WTC11 (cell line): ENCODE measurements around the gene BASP1. TPM values are rescaled to one million over a fixed set of nuclear protein-coding genes. Genes with fewer than 3 reads are reported as not detected.

Source experiments
- ATAC-seq: fragments of 200-7000 bp; cut with Tn5 transposase; 2 replicates; pipeline ENCODE4 v1.10.0; 2021; ENCODE audit warnings: mild to moderate bottlenecking, moderate library complexity
- CTCF ChIA-PET: fragments of 300-600 bp; sonication (Branson Sonifier 250); formaldehyde crosslinking; loops from one replicate; lab custom pipeline; 2021; ENCODE audit warnings: antibody characterized with exemption; lab: Charles Lee
- POLR2A ChIA-PET: fragments of 350-600 bp; sonication (Branson Sonifier 250); formaldehyde crosslinking; loops from one replicate; lab custom pipeline; 2021; ENCODE audit warnings: antibody characterized with exemption; lab: Charles Lee
- DNase-seq: peaks from one replicate; pipeline ENCODE4 v3.0.0; 2021; ENCODE audit warnings: low spot score
- H3K27ac Mint-ChIP-seq: 2 replicates; pipeline ENCODE4 v1.8.0; 2021; ENCODE audit warnings: mixed read lengths
- H3K27me3 Mint-ChIP-seq: 2 replicates; pipeline ENCODE4 v1.8.0; 2021; ENCODE audit warnings: low read depth, mild to moderate bottlenecking, moderate library complexity, mixed read lengths
- H3K36me3 Mint-ChIP-seq: 2 replicates; pipeline ENCODE4 v1.8.0; 2021; ENCODE audit warnings: mixed read lengths
- H3K4me1 Mint-ChIP-seq: 2 replicates; pipeline ENCODE4 v1.8.0; 2022; ENCODE audit warnings: mixed read lengths
- H3K4me3 Mint-ChIP-seq: 2 replicates; pipeline ENCODE4 v1.8.0; 2021; ENCODE audit warnings: mild to moderate bottlenecking, moderate library complexity, mixed read lengths
- H3K9me3 Mint-ChIP-seq: 2 replicates; pipeline ENCODE4 v1.8.0; 2021; ENCODE audit warnings: mixed read lengths
- ELF4 ChIP-seq: sonication (generic); formaldehyde crosslinking; IDR thresholded peaks from 2 replicates; pipeline ENCODE4 v1.8.1; 2022; ENCODE audit warnings: low read depth, mild to moderate bottlenecking, moderate library complexity, missing genetic modification reagents
- MXD4 ChIP-seq: fragments of 250-450 bp; sonication (Bioruptor Pico); IDR thresholded peaks from 2 replicates; pipeline ENCODE4 v1.8.0; 2021; ENCODE audit warnings: mild to moderate bottlenecking, moderate library complexity, borderline replicate concordance
- NFYB ChIP-seq: sonication (generic); formaldehyde crosslinking; conservative IDR thresholded peaks from 2 replicates; pipeline ENCODE4 v1.8.0; 2022; ENCODE audit warnings: low read depth, missing genetic modification reagents
- NR1H2 ChIP-seq: sonication (generic); formaldehyde crosslinking; IDR thresholded peaks from 2 replicates; pipeline ENCODE4 v1.9.0; 2021; ENCODE audit warnings: mild to moderate bottlenecking, moderate library complexity, missing genetic modification reagents
- OVOL2 ChIP-seq: fragments of 250-450 bp; sonication (Bioruptor Pico); IDR thresholded peaks from 2 replicates; pipeline ENCODE4 v1.9.0; 2021; ENCODE audit warnings: mild to moderate bottlenecking, borderline replicate concordance
- PRRX2 ChIP-seq: fragments of 250-450 bp; sonication (Bioruptor Pico); IDR thresholded peaks from 2 replicates; pipeline ENCODE4 v1.8.0; 2021; ENCODE audit warnings: mild to moderate bottlenecking
- SMAD3 ChIP-seq: sonication (generic); formaldehyde crosslinking; IDR thresholded peaks from 2 replicates; pipeline ENCODE4 v1.8.0; 2022; ENCODE audit warnings: missing genetic modification reagents, mild to moderate bottlenecking, borderline replicate concordance
- SOX15 ChIP-seq: fragments of 250-450 bp; sonication (Bioruptor Pico); IDR thresholded peaks from 2 replicates; pipeline ENCODE4 v1.9.0; 2021; ENCODE audit warnings: mild to moderate bottlenecking
- SP1 ChIP-seq: sonication (generic); formaldehyde crosslinking; conservative IDR thresholded peaks from 2 replicates; pipeline ENCODE4 v1.8.1; 2022; ENCODE audit warnings: missing genetic modification reagents
- total RNA-seq: library from RNA; stranded (reverse); gene quantifications from 3 replicates; pipeline ENCODE4 v1.2.3, GENCODE V29; 2021
- TF ChIP-seq, protein P1 (sequence below): fragments of 250-450 bp; sonication (Bioruptor Pico); IDR thresholded peaks from 2 replicates; pipeline ENCODE4 v1.9.0; 2021; ENCODE audit warnings: mild to moderate bottlenecking
- TF ChIP-seq, protein P2 (sequence below): sonication (generic); formaldehyde crosslinking; IDR thresholded peaks from 2 replicates; pipeline ENCODE4 v1.8.0; 2022; ENCODE audit warnings: mild to moderate bottlenecking, missing genetic modification reagents
- TF ChIP-seq, protein P3 (sequence below): fragments of 250-450 bp; sonication (Bioruptor Pico); IDR thresholded peaks from 2 replicates; pipeline ENCODE4 v1.8.0; 2021; ENCODE audit warnings: mild to moderate bottlenecking
- TF ChIP-seq, protein P4 (sequence below): sonication (generic); formaldehyde crosslinking; IDR thresholded peaks from 2 replicates; pipeline ENCODE4 v1.8.0; 2023; ENCODE audit warnings: missing genetic modification reagents, mild to moderate bottlenecking, borderline replicate concordance
- TF ChIP-seq, protein P5 (sequence below): sonication (generic); formaldehyde crosslinking; IDR thresholded peaks from 2 replicates; pipeline ENCODE4 v1.8.1; 2023; ENCODE audit warnings: mild to moderate bottlenecking, missing genetic modification reagents
- TF ChIP-seq, protein P6 (sequence below): sonication (generic); formaldehyde crosslinking; IDR thresholded peaks from 2 replicates; pipeline ENCODE4 v1.8.1; 2023; ENCODE audit warnings: mild to moderate bottlenecking, missing genetic modification reagents, moderate library complexity
- TF ChIP-seq, protein P7 (sequence below): sonication (generic); formaldehyde crosslinking; conservative IDR thresholded peaks from 2 replicates; pipeline ENCODE4 v1.8.1; 2023; ENCODE audit warnings: mild to moderate bottlenecking, low read depth, missing genetic modification reagents, moderate library complexity
- TF ChIP-seq, protein P8 (sequence below): sonication (generic); formaldehyde crosslinking; IDR thresholded peaks from 2 replicates; pipeline ENCODE4 v1.8.0; 2023; ENCODE audit warnings: missing genetic modification reagents
- TF ChIP-seq, protein P9 (sequence below): fragments of 250-450 bp; sonication (Bioruptor Pico); IDR thresholded peaks from 2 replicates; pipeline ENCODE4 v1.9.0; 2021; ENCODE audit warnings: mild to moderate bottlenecking
- TF ChIP-seq, protein P10 (sequence below): fragments of 250-450 bp; sonication (Bioruptor Pico); conservative IDR thresholded peaks from 2 replicates; pipeline ENCODE4 v1.9.0; 2021; ENCODE audit warnings: mild to moderate bottlenecking

BASP1 gene
- total RNA-seq, 1 experiment from 2014 or later = 108 TPM

DNA sequence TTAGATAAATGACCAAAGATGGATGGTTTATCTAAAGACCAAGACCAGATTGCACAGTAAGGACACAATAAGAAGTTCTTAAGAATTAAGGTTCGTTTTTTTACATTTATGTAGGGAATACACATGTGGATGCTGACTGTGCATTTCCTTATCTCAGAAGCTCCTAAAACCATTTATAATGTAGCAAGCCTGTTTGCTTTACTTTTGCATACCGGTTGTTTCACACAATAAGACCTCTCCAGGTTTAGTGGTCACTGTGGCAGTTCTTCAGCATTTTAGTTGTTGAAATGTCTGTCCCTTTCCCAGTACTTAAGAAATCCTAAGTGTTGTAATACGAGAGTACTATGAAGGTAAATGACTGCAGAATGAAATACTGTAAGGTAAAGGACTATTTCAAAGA, 43.6 kb downstream of the BASP1 start:
- peak; percentile 51 for ATAC-seq
- DNase-seq = no peak
- Mint-ChIP-seq H3K27ac (peak overlapping the region; percentile 76), H3K9me3 (peaks cover 16% of the 10 kb centered on the region), H3K4me1 (peaks cover 67% of the 10 kb centered on the region), H3K4me3 (no peak overlapping the region; the same call in 1 of the 2 replicates), H3K27me3 (no peaks in the 10 kb centered on the region), H3K36me3 (peaks cover 41% of the 10 kb centered on the region)
- ChIA-PET CTCF (interaction anchor here (0.7 kb wide), 1 partner anchor 45 kb away, joined by 4 read pairs; no protein-coding TSS in a partner anchor), POLR2A (no interaction called here)
- TF ChIP-seq ELF4 (CRISPR knock-in tag) (no peak), SP1 (CRISPR knock-in tag) (no peak), NFYB (CRISPR knock-in tag) (no peak), NR1H2 (CRISPR knock-in tag) (no peak), OVOL2 (CRISPR knock-in tag) (no peak), PRRX2 (CRISPR knock-in tag) (no peak), SMAD3 (no peak), MXD4 (CRISPR knock-in tag) (no peak), SOX15 (CRISPR knock-in tag) (no peak)
- TF ChIP-seq, protein P1, sequence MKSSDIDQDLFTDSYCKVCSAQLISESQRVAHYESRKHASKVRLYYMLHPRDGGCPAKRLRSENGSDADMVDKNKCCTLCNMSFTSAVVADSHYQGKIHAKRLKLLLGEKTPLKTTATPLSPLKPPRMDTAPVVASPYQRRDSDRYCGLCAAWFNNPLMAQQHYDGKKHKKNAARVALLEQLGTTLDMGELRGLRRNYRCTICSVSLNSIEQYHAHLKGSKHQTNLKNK = no peak
- TF ChIP-seq, protein P2, sequence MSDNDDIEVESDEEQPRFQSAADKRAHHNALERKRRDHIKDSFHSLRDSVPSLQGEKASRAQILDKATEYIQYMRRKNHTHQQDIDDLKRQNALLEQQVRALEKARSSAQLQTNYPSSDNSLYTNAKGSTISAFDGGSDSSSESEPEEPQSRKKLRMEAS (CRISPR knock-in tag) = no peak
- TF ChIP-seq, protein P3, sequence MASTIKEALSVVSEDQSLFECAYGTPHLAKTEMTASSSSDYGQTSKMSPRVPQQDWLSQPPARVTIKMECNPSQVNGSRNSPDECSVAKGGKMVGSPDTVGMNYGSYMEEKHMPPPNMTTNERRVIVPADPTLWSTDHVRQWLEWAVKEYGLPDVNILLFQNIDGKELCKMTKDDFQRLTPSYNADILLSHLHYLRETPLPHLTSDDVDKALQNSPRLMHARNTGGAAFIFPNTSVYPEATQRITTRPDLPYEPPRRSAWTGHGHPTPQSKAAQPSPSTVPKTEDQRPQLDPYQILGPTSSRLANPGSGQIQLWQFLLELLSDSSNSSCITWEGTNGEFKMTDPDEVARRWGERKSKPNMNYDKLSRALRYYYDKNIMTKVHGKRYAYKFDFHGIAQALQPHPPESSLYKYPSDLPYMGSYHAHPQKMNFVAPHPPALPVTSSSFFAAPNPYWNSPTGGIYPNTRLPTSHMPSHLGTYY (CRISPR knock-in tag) = no peak
- TF ChIP-seq, protein P4, sequence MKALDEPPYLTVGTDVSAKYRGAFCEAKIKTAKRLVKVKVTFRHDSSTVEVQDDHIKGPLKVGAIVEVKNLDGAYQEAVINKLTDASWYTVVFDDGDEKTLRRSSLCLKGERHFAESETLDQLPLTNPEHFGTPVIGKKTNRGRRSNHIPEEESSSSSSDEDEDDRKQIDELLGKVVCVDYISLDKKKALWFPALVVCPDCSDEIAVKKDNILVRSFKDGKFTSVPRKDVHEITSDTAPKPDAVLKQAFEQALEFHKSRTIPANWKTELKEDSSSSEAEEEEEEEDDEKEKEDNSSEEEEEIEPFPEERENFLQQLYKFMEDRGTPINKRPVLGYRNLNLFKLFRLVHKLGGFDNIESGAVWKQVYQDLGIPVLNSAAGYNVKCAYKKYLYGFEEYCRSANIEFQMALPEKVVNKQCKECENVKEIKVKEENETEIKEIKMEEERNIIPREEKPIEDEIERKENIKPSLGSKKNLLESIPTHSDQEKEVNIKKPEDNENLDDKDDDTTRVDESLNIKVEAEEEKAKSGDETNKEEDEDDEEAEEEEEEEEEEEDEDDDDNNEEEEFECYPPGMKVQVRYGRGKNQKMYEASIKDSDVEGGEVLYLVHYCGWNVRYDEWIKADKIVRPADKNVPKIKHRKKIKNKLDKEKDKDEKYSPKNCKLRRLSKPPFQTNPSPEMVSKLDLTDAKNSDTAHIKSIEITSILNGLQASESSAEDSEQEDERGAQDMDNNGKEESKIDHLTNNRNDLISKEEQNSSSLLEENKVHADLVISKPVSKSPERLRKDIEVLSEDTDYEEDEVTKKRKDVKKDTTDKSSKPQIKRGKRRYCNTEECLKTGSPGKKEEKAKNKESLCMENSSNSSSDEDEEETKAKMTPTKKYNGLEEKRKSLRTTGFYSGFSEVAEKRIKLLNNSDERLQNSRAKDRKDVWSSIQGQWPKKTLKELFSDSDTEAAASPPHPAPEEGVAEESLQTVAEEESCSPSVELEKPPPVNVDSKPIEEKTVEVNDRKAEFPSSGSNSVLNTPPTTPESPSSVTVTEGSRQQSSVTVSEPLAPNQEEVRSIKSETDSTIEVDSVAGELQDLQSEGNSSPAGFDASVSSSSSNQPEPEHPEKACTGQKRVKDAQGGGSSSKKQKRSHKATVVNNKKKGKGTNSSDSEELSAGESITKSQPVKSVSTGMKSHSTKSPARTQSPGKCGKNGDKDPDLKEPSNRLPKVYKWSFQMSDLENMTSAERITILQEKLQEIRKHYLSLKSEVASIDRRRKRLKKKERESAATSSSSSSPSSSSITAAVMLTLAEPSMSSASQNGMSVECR (CRISPR knock-in tag) = no peak
- TF ChIP-seq, protein P5, sequence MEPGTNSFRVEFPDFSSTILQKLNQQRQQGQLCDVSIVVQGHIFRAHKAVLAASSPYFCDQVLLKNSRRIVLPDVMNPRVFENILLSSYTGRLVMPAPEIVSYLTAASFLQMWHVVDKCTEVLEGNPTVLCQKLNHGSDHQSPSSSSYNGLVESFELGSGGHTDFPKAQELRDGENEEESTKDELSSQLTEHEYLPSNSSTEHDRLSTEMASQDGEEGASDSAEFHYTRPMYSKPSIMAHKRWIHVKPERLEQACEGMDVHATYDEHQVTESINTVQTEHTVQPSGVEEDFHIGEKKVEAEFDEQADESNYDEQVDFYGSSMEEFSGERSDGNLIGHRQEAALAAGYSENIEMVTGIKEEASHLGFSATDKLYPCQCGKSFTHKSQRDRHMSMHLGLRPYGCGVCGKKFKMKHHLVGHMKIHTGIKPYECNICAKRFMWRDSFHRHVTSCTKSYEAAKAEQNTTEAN (CRISPR knock-in tag) = no peak
- TF ChIP-seq, protein P6, sequence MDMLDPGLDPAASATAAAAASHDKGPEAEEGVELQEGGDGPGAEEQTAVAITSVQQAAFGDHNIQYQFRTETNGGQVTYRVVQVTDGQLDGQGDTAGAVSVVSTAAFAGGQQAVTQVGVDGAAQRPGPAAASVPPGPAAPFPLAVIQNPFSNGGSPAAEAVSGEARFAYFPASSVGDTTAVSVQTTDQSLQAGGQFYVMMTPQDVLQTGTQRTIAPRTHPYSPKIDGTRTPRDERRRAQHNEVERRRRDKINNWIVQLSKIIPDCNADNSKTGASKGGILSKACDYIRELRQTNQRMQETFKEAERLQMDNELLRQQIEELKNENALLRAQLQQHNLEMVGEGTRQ (CRISPR knock-in tag) = no peak
- TF ChIP-seq, protein P7, sequence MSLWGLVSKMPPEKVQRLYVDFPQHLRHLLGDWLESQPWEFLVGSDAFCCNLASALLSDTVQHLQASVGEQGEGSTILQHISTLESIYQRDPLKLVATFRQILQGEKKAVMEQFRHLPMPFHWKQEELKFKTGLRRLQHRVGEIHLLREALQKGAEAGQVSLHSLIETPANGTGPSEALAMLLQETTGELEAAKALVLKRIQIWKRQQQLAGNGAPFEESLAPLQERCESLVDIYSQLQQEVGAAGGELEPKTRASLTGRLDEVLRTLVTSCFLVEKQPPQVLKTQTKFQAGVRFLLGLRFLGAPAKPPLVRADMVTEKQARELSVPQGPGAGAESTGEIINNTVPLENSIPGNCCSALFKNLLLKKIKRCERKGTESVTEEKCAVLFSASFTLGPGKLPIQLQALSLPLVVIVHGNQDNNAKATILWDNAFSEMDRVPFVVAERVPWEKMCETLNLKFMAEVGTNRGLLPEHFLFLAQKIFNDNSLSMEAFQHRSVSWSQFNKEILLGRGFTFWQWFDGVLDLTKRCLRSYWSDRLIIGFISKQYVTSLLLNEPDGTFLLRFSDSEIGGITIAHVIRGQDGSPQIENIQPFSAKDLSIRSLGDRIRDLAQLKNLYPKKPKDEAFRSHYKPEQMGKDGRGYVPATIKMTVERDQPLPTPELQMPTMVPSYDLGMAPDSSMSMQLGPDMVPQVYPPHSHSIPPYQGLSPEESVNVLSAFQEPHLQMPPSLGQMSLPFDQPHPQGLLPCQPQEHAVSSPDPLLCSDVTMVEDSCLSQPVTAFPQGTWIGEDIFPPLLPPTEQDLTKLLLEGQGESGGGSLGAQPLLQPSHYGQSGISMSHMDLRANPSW (CRISPR knock-in tag) = no peak
- TF ChIP-seq, protein P8, sequence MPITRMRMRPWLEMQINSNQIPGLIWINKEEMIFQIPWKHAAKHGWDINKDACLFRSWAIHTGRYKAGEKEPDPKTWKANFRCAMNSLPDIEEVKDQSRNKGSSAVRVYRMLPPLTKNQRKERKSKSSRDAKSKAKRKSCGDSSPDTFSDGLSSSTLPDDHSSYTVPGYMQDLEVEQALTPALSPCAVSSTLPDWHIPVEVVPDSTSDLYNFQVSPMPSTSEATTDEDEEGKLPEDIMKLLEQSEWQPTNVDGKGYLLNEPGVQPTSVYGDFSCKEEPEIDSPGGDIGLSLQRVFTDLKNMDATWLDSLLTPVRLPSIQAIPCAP = no peak
- TF ChIP-seq, protein P9, sequence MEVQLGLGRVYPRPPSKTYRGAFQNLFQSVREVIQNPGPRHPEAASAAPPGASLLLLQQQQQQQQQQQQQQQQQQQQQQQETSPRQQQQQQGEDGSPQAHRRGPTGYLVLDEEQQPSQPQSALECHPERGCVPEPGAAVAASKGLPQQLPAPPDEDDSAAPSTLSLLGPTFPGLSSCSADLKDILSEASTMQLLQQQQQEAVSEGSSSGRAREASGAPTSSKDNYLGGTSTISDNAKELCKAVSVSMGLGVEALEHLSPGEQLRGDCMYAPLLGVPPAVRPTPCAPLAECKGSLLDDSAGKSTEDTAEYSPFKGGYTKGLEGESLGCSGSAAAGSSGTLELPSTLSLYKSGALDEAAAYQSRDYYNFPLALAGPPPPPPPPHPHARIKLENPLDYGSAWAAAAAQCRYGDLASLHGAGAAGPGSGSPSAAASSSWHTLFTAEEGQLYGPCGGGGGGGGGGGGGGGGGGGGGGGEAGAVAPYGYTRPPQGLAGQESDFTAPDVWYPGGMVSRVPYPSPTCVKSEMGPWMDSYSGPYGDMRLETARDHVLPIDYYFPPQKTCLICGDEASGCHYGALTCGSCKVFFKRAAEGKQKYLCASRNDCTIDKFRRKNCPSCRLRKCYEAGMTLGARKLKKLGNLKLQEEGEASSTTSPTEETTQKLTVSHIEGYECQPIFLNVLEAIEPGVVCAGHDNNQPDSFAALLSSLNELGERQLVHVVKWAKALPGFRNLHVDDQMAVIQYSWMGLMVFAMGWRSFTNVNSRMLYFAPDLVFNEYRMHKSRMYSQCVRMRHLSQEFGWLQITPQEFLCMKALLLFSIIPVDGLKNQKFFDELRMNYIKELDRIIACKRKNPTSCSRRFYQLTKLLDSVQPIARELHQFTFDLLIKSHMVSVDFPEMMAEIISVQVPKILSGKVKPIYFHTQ (CRISPR knock-in tag) = no peak
- TF ChIP-seq, protein P10, sequence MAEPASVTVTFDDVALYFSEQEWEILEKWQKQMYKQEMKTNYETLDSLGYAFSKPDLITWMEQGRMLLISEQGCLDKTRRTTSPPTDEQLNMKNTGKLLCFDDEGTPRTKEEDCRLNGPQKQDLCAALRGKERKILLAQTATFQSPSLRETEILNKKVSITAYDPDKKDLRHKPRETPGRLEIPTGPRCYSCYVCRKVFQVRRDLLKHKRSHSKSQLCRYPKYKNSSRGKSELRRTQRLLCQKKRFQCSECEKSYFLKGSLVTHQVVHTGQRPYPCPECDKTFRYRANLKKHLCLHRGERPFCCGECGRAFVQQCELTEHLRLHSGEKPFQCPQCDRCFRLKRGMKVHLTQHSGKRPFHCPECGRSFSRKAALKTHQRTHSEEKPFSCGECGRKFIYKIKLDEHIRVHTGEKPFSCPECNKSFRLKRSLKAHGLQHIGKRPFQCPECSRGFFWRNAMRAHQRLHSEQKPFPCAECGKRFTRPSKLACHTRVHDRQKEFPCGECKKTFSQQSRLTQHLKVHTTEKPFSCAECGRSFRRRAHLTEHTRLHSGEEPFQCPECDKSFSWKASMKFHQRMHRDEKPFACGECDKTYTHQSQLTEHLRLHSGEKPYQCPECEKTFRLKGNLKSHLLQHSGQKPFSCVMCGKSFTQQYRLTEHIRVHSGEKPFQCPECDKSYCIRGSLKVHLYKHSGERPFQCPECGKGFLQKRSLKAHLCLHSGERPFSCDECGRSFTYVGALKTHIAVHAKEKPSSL = no peak
